HG02571 (cell line): Measurements from ENCODE around the gene HOXA5.

ENCODE experiments used
- ATAC-seq: cut with Tn5 transposase; IDR thresholded peaks from one replicate; pipeline ENCODE4 v1.9.1; 2021; ENCODE audit warnings: mild to moderate bottlenecking, moderate library complexity; ENCODE audit not compliant: unreplicated experiment

Gene HOXA5

GRCh38 chr7:27182861-27183681 lies 39.6 kb upstream of the HOXA5 start:
- ATAC-seq: no peak

GRCh38 chr7:27182285-27182841 lies 38.9 kb upstream of the HOXA5 start:
- ATAC-seq: no peak

- no peak for ATAC-seq
Observed at GRCh38 chr7:27181795-27182275, 38.4 kb upstream of the HOXA5 start.

GRCh38 chr7:27180431-27181420 lies 37.2 kb upstream of the HOXA5 start:
- ATAC-seq: no peak

- no peak for ATAC-seq
Observed at GRCh38 chr7:27179503-27180430, 36.3 kb upstream of the HOXA5 start.

GRCh38 chr7:27179030-27179429 lies 35.5 kb upstream of the HOXA5 start:
- no peak for ATAC-seq

GRCh38 chr7:27178366-27178765 lies 34.9 kb upstream of the HOXA5 start:
- ATAC-seq: no peak

- ATAC-seq: no peak
Observed at GRCh38 chr7:27177795-27178320, 34.4 kb upstream of the HOXA5 start.

GRCh38 chr7:27176962-27177794 lies 33.7 kb upstream of the HOXA5 start:
- no peak for ATAC-seq

GRCh38 chr7:27176524-27176845 lies 33.0 kb upstream of the HOXA5 start:
- no peak for ATAC-seq

GRCh38 chr7:27175626-27176523 lies 32.4 kb upstream of the HOXA5 start:
- no peak for ATAC-seq

GRCh38 chr7:27174874-27175625 lies 31.6 kb upstream of the HOXA5 start:
- ATAC-seq: no peak

- no peak for ATAC-seq
Observed at GRCh38 chr7:27173956-27174873, 30.7 kb upstream of the HOXA5 start, which contains the start of gene HOXA10. HOXA10 (minus strand) TSS chr7:27174320; CDS start chr7:27174306, 14 bp downstream.

- no peak for ATAC-seq
Observed at GRCh38 chr7:27173511-27173955, 30.1 kb upstream of the HOXA5 start.

GRCh38 chr7:27172823-27173510 lies 29.5 kb upstream of the HOXA5 start:
- no peak for ATAC-seq
